ENCODE measurements around the gene KBTBD7.

Gene KBTBD7, protein sequence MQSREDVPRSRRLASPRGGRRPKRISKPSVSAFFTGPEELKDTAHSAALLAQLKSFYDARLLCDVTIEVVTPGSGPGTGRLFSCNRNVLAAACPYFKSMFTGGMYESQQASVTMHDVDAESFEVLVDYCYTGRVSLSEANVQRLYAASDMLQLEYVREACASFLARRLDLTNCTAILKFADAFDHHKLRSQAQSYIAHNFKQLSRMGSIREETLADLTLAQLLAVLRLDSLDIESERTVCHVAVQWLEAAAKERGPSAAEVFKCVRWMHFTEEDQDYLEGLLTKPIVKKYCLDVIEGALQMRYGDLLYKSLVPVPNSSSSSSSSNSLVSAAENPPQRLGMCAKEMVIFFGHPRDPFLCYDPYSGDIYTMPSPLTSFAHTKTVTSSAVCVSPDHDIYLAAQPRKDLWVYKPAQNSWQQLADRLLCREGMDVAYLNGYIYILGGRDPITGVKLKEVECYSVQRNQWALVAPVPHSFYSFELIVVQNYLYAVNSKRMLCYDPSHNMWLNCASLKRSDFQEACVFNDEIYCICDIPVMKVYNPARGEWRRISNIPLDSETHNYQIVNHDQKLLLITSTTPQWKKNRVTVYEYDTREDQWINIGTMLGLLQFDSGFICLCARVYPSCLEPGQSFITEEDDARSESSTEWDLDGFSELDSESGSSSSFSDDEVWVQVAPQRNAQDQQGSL

DNA sequence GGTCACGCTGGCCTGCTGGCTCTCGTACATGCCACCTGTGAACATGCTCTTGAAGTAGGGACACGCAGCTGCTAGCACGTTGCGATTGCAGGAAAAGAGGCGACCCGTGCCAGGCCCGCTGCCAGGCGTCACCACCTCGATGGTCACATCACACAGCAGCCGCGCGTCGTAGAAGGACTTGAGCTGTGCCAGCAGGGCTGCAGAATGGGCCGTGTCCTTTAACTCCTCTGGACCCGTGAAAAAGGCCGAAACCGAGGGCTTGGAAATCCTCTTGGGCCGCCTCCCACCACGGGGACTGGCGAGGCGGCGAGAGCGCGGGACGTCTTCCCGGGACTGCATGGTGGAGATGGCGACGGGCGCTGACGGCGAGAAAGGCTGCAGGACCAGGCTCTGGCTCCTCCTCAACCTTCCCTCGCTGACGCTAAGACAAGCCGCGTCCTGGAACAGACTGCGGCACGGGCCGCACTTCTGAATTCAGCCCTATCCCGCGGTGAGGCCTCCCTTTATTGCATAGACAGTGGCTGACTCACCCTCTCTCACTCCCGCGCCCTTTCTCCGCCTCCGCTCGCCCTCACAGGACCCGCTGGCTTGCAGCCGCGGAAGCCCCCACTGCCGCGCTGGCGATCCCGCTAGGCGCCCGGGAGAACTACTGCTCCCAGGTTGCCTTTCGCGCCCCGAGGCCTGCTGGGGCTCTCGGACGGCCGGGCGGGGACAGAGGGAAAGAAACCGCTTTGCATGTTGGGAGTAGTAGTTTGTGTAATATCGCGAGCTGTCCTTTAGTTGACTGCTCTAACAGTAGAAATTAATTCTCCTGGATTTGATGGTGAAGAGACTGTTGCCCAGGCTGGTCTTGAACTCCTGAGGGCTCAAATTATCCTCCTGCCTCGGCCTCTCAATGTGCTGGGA lies at the start of gene KBTBD7:
TSS of gene KBTBD7 (minus strand) at position 651 of the 906 bp plus-strand sequence. CDS start at position 339, 312 bp downstream.
- ATAC-seq, result peak; percentile 99

DNA sequence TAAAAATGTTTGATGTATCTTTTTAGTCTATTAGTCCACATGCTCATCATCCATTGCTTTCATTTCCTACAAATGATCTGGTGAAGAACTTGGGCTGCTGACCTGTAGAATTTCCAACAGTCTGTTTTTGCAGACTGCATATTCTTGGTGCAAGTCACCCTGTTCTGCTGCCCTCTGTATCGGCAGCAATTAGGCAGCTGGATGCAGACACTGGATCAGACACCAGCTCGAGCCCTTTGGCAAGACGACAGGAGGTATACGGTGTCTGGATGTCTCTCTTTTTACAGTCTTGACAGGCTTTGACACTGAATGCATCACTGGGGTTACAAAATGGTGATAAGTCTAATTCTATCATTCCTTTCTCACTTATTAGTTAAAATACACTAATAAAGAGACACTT lies 47.3 kb upstream of the KBTBD7 start:
- ATAC-seq, result no peak
- no peak for DNase-seq

More for the DNA sequence above, at the start of gene KBTBD7:
- peak; percentile 95 for DNase-seq

DNA sequence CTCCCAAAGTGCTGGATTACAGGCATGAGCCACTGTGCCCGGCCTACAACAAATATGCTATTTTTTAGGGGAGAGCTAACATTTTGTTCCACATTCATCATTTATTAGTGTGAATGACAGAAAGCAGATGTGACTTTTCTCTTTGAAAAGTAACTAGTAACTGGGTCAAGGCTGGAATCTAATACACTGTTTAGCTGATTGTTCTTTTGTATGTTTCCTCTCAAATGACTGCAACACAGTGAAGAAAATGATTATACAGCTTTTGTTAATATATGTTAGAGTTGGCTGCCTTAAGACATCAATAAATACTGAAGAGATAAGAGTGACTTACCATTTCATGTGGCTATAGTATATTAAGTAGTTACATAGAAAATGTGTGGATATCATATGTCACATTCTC lies 42.0 kb upstream of the KBTBD7 start:
- DNase-seq (no peak), ATAC-seq (no peak)

DNA sequence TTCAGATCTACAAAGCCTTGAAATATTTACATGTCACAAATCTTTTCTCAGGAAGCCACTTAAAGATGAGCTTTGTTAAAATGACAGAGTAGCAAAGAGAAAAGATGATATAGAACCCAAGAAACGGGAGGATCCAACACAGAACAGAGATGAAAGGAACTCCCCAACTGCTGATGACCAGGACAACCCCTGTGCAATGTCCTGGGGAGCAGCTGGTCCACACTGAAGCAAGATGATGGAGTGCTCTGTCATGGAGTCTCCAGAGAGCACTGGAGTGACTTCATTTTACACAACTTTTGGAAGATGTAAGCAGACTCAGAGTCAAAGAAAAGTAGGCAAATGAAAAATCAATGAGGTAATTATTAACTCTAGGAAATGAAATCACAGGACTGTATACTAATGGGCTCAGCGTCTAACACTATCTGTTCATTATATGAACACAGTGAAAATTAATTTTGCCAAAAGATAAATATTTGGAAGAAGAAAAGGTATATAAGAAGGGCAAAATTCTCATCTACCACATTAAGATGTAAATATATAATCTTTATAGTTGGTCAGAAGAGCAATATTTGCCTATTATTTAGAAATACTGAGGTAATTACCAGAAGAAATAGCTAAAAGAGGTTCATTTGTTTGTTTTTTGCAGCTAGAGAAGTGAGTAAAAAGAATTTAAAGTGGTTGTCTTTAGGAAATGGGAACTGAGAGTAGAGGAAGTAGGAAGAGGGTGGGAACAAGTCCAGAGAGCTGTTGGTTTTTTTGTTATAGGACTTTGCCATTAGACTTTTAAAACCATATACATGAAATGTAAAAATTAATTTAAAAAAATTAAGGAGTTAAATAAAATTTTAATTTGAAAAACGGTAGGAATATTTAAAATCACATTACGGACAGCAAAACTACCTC lies 38.5 kb upstream of the KBTBD7 start:
- DNase-seq, result no peak
- ATAC-seq, result no peak

DNA sequence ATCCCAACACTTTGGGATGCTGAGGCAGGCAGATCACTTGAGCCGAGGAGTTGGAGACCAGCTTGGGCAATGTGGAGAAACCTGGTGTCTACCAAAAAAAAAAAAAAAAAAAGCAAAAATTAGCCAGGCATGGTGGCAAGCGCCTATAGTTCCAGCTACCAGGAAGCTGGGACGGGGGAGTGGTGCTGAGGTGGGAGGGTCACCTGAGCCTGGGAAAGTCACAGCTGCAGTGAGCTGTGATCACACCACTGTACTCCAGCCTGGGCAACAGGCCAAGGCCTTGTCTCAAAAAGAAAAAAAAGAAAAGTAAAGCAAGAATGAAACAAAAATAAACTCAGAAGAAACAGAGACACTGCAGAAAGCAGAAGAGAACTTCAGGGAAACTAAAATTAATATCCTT lies 37.4 kb upstream of the KBTBD7 start:
- ATAC-seq (no peak), DNase-seq (no peak)

DNA sequence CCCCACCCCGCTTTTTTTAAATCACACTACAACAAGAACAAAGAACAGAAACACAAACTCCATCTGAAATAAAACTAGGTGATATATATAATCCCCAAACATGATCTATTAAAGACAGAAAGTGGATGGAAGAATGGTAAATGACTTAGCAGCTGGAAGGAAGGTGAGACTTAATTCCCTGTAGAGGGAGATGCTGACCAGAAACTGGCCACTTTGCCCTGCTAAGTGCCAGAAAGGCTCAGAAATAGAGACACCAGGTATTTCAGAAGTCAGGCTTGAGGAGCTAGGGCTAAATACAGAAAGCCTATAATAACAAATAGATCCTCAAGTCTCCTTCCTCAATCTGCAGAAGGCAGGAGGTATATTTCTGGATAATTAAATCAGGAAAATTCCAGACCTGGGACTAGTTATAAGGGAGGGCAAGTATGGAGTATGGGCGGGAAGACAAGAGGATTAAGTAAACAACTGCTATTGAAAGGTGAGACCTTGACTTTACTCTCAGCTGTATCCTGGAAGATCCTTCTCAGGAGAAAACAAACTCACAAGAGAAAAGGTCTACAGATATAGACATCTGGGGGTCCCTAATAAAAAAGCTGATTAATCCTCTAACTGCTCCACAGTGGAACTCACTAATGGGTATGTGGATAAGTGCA lies 36.8 kb upstream of the KBTBD7 start:
- no peak for DNase-seq

DNA sequence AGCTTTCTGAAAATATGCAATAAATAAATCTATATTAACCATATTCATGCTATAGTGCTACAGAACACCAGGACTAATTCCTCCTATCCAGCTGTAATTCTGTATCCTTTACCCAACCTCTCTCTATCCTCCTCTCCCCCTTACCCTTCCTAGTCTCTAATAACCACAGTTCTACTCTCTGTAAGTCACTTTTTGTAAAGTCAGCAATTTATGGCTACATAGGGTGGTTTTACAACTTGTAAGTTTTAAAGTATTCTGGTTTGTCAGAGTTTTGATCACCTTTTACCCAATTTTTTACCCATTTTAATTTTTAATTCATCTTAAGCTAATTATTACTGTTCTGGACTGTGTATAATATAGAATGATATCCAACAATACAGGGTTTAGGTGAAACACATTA lies 35.0 kb upstream of the KBTBD7 start:
- DNase-seq, result no peak

More for the DNA sequence above, 36.8 kb upstream of the KBTBD7 start:
- no peak for ATAC-seq

DNA sequence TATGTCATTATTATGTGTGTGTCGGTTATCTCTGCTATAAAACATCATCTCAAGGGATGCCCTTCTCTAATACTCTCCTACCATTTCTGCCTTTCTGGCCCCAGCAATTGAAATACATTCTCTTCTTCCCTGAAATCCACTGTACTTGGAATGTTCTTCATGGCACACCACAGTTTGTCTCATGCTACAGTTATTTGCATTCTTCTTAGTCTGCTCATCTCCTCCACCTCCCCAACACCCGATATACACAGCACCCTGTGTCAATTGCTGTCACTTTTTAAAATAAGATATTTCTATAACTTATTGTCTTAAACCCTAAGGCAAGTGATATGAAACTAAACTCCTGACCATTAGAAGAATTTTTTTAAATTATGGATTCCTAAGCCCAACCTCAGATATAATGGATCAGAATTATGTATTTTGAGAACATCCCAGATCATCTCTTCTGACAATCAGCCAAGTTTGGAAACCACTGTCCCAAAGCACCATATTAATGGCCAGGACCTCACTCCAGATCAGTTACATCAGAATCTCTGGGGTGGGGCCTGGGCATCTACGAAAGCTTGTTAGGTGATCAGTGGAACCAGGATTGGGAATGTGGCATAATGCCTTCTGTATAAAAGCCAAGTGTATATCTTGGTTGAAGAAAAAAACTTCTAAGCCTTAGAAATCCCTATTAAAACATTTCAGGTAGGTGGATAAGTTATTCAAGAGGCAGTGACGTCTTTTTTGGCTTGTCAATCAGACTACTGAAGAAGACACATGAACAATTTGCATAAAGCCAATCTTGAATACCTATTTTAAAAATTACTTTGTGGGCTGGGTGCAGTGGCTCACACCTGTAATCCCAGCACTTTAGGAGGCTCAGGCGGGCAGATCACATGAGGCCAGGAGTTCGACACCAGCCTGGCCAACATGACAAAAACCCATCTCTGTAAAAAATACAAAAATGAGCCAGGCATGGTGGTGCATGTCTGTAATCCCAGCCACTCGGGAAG lies 30.0 kb upstream of the KBTBD7 start:
- DNase-seq (no peak), ATAC-seq (no peak)

More for the DNA sequence above, 35.0 kb upstream of the KBTBD7 start:
- ATAC-seq, result no peak

DNA sequence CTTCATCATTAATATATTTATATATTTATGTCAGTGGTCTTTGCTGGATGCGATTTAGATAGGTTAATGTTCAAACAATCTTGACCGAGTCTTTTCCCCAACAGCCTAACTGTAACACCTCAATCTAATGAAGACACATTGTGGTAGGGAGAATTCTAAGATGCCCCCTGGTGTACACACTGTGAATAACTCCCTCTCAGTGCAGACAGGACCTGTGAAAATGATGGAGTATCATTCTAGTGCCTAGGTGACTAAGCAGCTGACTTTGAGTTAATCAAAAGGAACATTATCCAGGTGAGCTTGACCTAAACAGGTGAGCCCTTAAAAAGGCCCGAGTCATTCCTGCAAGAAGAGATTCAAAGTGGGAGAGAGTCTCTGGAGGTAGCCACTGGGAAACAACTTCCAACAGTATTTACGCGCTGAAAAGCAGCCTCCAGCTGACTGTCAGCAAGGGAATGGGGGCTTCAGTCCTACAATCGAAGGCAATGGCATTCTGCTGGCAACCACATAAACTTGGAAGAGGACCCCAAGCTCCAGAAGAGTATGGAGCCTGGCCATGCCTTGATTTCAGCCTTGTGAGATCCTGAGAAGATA lies 28.0 kb upstream of the KBTBD7 start:
- DNase-seq, result peak; percentile 55

DNA sequence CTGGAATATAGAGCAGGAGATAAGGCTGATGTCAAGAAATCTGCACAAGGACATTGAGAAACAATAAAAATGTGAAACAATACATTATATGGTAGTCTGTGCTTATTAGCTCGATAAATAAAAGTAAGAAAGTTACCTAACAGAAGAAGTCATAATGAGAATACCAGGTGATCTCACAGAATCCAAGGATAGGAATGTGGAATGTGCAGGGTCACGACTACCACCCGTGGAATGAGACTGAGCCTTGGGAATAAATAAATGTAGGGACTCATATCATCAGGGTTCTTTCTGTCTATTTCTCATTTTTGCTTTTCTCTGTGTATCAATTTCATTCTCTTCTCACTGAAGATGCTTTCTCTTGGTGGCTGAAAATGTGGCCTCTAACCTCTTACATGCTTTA lies 26.0 kb upstream of the KBTBD7 start:
- no peak for DNase-seq
- no peak for ATAC-seq

More for the DNA sequence above, 28.0 kb upstream of the KBTBD7 start:
- peak; percentile 86 for ATAC-seq

DNA sequence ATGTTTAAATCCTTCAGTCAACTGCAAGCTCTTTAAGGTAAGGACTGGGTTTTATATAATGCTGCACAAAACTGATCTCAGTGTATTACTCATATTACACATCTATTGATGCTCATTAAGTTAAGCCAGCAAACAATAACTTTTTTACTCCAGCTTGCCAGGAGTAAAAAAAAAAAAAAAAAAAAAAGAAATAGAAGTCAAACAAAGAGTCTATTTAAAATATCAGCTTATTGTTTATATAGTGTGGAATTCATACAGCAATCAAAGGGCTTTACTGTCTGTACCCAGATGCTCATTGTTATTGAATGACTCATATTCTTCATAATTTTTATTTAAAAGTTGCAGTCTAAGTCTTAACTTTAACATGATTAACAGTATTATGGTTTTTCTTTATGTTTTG lies 21.8 kb upstream of the KBTBD7 start:
- DNase-seq (no peak), ATAC-seq (no peak)

DNA sequence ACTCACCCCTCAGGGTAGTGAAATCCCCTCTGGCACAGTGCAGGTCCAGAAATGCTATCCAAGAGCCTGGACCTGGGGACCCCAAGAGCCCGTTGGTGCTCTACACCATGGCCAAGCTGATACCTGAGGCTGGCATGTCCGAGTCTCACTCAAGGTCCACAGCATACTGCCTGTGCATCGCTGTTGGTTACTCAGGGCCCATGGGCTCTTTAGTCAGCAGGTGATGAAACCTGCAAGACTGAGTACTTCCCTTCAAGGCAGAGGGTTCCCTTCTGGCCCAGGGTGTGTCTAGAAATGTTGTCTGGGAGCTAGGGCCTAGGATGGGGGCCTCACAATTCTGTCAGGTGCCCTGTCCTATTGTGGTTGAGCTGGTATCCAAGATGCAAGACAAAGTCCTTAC lies 19.6 kb upstream of the KBTBD7 start:
- no peak for ATAC-seq
- no peak for DNase-seq

DNA sequence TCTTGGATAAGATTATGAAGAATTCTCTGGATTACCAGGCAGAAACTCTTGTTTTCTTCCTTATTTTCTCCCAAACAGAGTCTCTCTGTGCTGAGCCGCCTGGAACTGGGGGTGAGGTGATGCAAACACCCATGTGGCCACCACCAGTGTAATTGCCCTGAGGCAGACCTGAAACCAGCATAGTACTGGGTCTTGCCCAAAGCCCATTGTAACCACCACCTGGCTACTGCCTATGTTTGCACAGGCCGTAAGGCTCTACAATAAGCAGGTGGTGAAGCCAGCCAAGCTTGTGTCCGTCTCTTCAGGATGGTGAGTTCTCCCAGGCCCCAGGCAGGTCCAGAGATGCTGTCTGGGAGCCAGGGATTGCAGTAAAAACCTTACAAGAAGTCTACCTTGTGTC lies 18.9 kb upstream of the KBTBD7 start:
- ATAC-seq, result no peak
- no peak for DNase-seq

DNA sequence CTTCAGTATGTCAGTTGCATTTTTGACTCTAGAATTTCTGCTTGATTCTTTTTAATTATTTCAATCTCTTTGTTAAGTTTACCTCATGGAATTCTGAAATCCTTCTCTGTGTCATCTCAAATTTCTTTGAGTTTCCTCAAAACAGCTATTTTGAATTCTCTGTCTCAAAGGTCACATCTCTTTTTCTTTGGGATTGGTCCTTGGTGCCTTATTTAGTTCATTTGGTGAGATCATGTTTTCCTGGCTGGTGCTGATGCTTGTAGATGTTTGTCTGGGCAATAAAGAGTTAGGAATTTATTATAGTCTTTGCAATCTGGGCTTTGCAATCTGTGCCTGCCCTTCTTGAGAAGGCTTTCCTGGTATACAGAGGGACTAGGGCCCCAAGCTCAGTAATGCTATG lies 18.5 kb upstream of the KBTBD7 start:
- no peak for ATAC-seq
- DNase-seq, result no peak

DNA sequence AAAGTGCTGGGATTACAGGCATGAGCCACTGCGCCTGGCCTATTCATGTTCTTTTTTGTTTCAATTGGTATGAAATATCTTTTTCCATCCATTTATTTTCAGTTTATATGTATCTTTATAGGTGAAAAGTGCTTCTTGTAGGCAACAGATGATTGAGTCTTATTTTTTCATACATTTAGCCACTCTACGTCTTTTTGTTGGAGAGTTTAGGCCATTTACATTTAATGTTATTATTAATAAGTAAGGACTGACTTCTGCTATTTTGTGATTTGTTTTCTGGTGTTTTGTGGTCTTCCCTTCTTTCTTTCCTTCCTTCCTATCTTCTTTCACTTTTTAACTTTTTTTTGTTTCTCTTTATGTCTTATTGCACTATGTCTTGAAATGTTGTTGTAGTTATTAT lies 16.7 kb upstream of the KBTBD7 start:
- DNase-seq (no peak), ATAC-seq (no peak)

DNA sequence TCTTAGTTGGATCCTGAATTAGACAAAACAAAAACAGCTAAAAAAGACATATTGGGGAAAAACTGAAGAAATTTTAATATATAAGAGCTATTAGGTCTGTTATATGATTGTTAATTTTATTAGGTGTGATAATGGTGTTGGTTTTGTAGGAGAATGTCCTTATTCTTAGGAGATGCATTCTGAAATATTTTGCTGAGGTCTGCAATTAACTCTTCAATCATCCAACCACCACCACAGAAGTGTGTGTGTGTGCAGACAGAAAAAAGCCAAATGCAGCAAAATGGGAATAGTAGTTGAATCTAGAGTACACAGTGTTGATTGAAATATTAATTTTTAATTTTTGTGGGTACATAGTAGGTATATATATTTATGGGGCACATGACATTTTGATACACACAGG lies 12.1 kb upstream of the KBTBD7 start:
- ATAC-seq, result no peak
- DNase-seq, result no peak

DNA sequence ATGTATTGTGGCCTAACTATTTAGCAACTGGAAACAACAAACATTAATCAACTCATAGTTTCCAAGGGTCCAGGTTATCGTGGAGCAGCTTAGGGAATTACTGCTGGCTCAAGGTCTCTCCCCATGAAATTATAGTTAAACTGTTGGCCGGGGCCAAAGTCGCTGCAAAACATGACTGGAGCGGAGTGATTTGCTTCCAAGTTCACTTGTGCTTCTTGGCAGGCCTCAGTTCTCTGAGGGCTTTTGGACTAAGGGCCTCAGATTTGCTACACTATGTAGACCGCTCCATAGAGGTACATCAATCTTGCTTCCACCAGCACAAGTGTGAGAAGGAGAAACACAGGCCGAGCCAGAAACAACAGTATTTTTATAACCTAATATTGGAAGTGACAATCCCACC lies 9.4 kb upstream of the KBTBD7 start:
- DNase-seq (no peak), ATAC-seq (no peak)

DNA sequence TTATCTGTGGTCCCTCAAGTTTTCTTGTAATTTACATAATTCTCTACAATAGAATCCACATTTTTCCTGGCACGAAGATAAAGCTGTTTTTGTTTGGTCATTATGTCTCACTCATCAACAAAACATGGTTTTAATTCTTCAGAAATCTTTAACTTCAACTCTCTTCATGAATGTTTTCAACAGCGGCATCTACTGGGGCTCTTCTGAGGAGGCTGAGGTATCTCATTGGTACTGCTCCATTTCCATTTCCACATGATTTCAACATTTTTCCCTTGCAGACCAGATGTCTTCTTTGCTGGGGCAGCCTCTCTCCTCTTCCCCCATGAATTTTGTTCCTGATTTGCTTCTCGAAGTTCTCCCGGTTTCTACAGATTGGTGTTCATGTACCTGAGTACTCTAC lies 5.8 kb upstream of the KBTBD7 start:
- ATAC-seq, result no peak
- DNase-seq, result no peak

DNA sequence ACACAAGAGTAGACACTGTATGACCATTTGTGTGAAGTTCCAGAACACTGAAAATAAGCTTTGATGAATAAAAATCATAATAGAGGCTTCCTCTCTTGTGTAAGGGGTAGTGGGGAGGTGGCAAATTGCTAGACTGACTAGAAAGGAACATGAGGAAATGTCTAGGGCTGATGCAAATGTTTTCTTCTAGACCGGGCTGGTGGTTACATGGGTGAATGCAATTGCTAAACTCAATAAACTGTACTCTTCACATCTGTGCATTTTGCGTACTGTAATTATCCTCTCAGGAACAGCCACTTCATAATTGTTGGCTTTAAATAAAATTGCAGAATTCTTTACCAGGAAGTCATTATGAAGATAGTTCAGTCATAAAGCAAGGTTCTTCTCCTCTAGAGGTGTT lies 5.2 kb upstream of the KBTBD7 start:
- DNase-seq (no peak), ATAC-seq (no peak)
